GM21423 (cell line): ENCODE measurements around the gene DAB1.

Source experiments
- ATAC-seq: cut with Tn5 transposase; IDR thresholded peaks from one replicate; pipeline ENCODE4 v1.9.1; 2021; ENCODE audit warnings: mild to moderate bottlenecking, moderate library complexity; ENCODE audit not compliant: unreplicated experiment

The DAB1 gene

DNA sequence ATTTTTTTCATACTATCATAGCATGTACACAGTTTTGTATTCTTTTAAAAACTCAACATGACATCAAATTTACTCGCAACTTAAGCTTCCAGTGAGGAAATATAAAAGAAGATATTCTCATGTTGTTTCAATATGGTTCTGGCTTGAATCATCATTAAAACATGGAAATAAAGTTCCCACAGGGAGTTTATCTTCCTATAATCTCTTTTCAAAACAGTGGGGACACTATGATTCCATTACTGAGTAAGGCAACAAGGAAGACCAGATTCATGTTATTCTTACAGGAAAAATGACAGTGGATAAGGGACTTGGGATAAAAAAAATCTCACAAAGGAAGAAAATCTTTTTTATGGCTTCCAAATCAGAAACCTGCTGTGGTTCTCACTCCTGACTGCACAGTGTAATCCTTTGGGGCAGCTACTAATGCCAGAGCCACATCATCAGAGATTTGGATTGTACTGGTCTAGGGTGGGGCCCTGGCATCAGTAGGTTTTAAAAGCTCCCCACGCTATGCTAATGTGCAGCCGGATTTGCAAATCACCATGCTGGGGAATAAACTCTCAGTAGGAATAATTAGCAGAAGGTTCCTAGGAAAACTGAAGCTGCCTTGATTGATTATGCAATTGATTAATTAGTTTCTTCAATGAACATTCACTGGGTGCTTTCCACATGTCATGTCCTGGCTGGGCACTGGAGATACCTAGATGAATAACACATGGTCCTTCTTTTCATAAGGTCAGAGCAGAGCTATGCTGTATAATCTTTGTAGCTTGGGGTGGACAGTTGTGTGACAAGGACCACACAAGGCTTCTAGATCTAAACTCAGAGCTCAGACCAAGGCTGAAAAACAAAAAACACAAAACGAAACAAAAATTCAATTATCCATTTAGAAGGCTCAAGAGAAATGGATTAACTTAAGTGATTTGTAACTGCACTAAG lies 386.9 kb downstream of the DAB1 start:
- no peak for ATAC-seq

DNA sequence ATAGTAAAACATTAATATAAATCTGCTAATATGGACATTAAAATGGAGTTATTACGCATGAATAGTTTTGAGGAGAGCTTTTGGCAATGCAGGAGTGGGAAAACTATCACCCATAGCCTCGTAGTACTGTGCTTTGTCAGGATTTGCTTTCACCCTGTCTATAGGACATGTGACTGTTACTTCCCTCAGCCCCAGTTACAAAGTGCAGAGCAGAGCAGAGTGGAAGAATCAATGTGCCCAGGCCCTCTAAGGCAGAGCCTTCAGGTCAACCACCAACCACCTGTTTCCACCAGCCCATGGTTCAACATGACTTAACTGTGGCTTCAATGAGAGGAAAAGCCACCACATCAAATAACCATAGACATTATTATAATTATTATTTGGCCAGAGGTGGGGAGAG lies 389.1 kb downstream of the DAB1 start:
- ATAC-seq: no peak

DNA sequence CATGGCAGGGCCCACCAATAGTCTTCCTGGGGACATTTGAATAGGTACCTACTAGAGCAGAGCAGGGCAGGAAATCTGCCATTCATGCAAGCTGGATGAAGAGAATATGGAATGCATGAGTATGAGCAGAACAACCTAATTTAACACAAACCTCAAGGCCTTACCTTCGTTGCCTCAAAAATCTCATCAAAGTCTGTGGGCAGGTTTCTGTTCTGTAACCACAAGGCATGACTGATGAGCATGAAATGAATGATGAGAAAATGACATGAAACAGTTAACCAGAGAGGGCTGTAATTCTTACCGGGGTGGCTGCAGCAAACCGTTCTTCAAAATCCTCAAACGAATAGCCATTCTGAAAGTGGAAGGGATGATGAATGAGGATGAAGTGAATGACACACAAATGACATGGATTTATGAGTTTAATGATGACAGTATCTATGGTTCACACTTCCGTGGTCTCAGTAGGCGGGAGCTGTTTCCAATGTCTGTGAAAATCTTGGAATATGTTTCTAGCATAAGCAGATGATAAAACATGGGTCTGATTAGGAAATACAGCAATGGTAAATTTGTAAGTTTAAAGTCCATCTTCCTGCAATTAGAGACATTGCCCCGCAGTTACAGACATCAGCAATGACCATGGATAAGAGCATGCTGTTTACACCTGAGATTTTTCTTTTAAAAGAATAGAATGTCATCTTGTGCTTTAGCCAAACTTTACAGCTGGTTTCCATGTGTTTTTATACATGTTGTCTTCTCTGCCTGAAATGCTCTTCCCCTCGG lies 390.4 kb downstream of the DAB1 start:
- ATAC-seq: no peak

DNA sequence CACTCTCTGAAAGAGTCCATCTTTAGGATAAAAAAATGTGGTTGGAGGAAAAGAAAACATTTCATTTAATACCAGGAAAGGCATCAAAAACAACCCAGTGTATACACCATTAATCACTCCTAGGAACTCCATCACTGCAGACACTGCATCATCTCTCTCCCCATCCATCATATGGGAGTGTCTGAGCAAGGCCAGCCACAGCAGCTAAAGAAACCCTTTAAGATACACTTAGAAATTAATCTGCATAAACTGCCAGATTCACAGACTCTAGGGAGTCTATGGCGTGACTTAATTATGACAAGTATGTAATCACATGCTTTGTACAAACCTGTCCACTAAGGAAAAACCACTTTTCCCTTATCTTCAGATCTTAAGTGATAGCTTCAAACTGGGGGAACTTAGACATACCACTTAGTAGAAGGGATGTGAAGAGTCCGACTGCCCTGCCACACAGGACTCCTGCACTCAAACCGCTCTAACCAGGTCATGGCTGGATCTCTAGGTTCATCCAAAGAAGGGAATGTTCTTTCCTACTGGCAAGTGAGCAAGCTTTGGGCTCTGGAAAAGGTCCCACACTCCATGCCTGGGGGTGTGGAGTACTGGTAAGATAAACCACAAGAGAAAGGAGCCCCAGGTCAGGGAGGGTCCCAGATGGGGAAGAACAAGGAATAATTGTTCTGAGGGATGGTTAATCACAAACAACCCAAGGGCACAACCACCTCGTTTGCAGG lies 397.1 kb downstream of the DAB1 start:
- ATAC-seq: no peak

DNA sequence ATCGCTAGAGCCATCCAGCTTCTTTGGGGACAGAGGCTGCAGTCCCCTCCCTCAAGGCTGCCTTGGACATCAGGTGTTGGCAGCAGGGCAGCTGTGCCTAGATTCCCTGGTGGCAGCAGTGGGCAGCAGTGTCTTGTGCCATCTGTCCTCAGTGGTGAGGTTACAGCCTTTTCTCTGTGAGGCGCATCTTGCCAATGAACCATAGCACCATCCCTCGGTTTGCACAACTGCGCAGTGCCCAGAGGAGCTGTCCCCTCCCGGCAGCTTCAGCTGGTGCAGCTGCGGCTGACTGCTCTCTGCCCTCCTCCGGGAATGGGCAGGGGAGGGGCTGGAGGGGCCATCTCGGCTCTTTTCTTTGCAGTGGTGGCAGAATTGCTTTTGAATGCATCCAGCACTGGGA lies 399.0 kb downstream of the DAB1 start:
- ATAC-seq: no peak

DNA sequence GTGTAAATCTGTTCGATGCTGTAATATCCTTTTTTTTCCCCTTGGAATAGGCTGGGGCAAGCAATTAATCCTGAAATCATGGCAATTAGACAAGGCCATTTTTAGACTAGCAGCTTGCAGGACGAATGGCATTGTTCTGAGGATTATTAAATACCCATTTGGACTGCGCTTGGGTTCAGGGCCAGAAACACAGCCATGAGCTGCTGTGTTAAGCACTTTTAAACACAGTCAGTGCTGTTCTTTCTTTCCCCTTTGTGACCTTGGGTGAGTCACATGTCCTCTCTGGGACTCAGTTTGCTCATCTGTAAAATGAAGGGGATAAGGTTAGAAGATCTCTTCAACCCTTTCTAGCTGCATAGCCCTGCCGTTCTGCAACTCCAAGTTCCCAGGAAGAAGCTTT lies 399.4 kb downstream of the DAB1 start:
- no peak for ATAC-seq

DNA sequence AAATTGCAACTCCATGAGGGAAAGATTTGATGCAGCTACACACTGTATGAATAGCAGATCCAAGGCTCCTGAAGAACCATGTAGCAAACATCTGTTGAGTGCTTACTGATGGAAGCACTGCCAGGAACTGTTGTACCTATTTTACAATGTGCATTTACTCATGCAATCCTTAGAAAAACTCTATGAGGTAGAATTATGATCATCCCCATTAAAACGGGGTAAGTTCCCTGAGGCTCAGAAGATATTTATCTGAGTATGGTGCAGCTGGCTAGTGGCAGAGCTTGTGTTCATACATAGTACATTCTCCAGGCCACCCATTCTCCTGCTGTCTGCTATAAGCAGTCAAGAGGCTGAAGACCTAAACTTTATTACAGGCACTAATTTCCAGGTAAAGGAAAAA lies 403.6 kb downstream of the DAB1 start:
- ATAC-seq: no peak

DNA sequence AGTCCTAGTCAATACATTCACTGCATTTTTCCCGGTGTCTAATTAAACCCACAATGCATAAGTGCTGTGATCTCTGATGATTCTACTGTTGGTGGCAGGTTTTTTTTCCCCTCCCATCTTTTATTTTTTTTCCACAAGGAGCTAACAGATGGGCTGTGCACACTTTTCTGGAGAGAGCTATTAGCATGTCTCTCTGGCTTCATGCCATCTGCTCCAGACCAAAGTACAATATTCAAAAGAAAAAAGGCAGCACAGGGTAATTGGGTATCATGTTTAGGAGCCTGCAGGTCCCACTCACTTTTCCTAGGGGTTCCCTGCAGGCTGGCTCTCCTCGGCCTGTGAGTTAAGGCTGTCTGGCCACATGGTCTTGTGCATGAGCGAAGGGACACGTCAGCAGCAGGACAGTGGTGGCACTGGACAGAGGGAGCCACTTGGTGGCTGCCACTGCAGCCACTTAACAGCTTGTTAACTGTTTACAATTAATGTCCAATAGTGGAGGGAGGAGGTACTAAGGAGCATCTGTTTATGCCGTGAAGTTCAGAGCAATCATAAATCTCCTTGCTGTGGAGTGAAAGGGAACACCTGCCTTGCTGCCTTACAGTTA lies 404.5 kb downstream of the DAB1 start:
- ATAC-seq: no peak

DNA sequence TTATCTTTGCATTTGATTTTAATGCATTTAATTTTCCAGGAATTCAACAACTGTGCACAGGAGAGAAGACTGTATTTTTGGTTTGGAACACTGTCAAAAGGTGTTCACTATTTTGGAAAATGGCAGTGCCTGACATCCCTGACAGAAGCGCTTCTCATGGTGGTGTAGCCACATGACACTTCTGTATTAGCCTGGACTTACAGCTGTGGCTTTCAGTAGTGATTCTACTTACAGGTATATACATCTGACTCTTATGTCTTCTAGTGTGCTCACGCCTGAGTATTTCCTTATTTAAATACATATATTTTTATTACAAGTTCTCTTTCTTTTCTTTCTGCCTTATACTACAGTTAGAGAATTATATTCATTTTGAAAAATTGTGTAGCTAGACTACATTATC lies 405.7 kb downstream of the DAB1 start:
- no peak for ATAC-seq

DNA sequence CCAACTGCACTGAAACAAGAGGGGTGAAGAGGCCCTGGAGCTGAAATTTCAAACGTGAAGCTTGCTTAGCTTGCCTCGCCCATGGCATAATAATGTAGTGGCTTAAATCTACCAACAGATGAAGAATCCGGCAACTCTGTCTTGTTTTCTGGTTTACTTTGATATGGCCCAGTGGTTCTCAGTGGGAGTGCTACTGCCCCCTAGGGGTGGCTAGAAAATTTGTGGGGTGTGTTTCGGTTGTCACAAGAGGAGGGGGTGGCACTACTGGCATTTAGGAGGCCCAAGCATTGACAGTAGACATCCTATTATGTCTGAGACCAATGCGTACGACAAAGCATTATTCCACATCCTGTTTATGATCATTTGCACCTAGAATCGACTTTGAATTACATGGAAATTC lies 406.1 kb downstream of the DAB1 start:
- ATAC-seq: no peak

DNA sequence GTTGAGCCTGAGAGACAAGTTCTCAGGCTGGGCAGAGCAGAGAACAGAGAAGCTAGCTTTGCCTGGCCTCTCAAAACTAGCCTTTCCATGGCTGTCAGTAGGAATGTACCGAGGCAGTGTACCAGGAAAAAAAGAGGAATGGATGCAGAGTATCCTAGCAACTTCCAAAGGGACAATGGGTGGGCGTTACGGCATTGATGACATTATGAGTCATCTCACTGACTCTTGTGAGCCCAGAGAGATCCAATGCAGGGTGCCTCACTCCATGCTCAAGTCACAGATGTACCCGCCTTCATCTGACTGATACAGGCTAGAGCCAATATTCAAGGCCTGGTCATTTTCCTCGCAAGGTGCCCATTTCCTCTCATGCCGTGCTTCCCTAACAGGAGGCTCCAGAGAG lies 406.7 kb downstream of the DAB1 start:
- ATAC-seq: no peak

DNA sequence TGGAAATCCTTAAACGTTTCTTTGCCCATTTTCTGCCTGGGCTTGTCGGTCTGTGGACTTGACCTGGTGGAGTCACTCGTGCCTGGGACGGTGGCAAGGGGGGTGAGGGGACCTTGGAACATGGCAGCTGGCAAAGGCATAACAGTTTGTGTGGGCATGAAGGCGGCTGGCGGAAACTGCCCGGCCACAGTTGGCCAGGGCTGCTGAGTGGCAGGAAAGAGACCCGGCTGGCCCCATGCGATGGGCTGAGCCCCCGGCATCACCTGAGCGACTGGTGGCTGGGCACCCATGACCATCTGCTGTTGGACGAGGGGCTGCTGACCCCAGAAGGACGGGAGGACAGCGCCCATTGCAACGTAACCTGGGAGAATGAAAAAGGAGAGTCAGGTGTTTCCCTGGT lies 408.8 kb downstream of the DAB1 start:
- ATAC-seq: no peak

DNA sequence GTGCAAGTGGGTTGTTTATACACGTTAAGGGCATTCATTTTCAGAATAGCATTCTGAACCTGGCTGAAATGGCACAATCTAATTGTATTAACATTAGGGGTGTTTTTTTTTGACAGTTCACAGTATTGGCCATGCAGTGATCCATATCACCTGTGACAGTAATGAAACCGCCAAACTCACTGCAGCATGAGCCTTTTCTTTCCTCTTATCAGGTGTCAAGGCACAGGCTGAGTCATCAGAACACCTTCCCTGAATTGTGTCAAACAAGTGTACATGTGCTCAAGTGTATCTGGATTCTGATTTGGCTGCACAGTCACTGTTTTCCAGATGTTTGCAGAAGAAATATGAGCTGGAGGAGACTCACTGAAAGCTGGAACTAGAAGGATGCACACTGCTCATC lies 410.3 kb downstream of the DAB1 start:
- no peak for ATAC-seq

DNA sequence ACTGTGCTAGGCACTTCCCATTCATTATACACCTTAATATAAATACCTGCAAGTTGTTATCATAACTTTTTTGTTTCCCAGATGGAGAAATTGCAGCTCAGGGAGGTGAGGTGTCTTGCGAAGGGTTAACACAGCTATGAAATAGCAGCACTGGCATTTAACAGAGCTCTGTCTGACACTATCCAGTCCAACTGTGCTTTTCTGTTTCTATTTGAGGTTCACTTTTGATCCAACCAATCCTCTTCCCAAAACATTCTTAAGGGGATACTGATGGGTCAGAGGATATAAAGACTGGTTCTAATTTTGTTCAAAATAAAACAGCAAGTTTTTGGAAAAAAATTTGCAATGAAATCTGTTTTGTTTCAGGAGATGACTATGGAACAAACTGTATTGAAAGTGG lies 411.5 kb downstream of the DAB1 start:
- ATAC-seq: no peak

DNA sequence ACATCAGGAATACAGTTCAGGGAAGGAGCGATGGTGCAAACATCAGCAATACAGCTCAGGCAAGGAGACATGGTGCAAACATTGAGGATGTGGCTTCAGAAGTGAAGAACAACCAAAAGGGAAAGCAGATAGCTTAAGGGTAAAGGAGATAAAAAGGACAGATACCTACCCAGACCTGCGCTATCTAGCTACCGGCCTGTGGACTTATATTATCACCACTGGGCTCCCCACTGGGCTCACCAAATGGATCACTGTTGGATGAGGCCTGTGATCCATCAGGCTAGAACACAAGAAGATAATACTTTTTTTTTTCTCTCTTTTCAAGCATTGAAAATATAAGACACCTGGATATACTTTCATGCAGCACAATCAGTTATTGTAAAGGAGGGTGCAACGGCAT lies 413.3 kb downstream of the DAB1 start:
- no peak for ATAC-seq

DNA sequence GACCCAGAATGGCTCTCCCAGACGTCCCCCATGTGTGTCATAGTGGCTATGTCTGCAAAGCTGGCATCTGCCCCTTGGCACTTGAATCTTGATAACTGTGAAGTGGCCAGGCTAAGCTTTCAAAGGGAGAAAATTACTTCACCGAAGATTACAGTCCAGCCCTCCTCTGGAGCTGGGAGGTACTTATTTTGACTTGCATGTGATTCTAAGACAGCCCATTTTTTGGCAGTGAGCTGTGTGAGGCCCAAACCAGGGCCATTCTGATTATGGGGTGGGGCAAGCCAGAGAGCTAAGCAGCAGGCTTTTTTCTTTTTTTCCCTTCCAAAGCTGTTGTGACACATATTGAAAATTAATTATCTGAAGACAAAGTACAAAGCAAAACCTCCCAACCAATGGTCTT lies 415.9 kb downstream of the DAB1 start:
- ATAC-seq: no peak

DNA sequence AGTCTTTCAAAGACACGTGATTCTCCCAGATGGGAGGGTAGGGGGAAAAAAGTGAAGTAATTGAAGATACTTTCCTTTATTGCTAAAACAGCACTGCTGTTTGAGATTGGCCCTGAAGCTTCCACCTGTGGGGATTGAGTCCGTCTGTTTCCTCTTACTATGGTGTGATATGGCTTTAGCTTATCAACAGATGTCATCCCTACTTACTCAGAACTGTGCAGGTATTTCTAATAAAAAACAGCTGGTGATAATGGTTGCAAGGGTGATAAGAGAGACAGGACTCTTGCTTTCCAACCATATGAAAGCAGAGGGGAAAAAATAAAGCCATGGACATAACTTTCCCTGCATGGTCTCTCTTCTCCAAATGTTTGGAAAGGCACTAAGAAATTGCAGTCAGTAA lies 416.4 kb downstream of the DAB1 start:
- no peak for ATAC-seq

DNA sequence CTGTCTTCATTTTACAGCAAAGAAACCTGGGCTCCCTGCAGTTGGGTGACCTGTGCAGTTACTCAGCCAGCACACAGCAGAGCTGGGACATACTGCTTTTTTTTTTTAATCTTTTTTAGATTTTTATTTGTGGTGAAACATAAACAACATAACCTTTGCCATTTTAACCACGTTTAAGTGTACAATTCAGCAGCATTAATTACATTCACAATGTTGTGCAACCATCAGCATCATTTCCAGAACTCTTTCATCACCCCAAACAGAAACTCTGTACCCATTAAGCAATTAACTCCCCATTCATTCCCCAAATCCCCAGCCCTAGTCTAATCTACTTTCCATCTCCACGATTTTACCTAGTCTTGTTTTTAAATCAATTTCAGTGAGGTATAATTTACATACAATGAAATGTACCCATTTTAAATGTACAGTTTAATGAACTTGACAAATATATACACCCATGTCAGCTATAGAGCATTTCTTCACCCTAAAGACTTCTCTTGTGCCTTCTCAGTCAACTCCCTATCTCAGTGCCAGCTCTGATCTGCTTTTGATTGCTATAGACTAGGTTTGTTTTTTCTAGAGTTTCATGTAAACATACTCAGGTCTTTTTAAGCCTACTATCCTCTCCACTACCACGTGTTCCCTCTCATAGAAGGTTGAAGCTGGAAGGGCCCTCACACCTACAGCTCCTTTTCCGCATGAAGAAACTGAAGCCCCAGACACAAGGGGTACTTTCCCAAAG lies 420.3 kb downstream of the DAB1 start:
- no peak for ATAC-seq

DNA sequence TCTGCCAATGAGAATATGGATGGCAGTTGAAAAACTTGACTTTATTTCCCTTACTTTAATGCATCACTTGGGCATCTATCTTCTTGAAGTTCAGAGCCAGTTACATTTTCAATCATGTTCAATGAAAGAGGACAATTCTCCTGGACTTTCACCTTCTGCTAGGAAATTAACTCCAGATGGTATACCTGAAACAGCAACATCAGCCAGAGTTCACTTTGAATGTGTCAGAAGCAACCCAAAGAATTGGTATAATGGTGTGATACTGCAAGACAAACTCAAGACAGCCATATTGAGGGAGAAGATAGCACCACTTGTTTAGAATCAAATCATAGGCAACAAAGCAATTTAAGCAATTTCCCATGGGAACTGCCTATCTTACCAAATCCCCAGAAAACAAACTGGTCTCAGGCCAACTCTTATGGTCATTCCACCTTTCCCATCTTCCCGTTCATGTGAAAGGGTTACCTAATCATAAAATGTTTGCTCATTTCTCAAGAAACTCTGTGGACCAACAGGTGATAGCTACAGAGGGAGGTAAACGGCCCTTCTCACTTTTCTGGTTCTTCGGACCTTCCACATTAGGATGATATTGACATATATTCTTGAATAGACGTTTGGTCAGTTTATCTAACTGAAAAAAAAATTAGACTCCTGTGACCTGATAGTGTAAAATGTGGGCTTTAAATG lies 428.3 kb downstream of the DAB1 start:
- no peak for ATAC-seq

DNA sequence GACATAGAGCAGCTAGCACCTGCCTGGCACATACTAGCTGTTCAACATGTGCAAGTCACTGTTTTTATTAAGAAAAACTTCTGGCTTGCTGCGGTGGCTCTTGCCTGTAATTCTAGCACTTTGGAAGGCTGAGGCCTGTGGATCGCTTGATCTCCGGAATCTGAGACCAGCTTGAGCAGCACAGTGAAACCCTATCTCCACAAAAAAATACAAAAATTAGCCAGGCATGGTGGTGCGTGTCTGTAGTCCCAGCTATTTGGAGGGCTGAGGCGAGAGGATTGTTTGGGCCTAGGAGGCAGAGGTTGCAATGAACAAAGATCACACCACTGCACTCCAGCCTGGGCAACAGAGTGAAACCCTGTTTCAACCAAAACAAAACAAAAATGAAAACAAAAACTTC lies 430.4 kb downstream of the DAB1 start:
- no peak for ATAC-seq
